Endodermal cell (in vitro differentiated cells): Measurements from ENCODE around the gene PIK3CD. TPM values are rescaled to one million over a fixed set of nuclear protein-coding genes. Genes with fewer than 3 reads are reported as not detected.

Source experiments
- DNase-seq: peaks from one replicate; pipeline ENCODE4 v3.0.0-alpha.2; 2017
- H3K27ac ChIP-seq: 2 replicates; pipeline ENCODE4 v1.5.1; 2013; ENCODE audit warnings: mild to moderate bottlenecking, low read depth, low read length, moderate library complexity
- H3K27me3 ChIP-seq: 2 replicates; pipeline ENCODE4 v1.6.1; 2013; ENCODE audit warnings: mild to moderate bottlenecking, low read length, moderate library complexity; ENCODE audit not compliant: insufficient read depth, control insufficient read depth, poor library complexity, severe bottlenecking
- H3K36me3 ChIP-seq: 2 replicates; pipeline ENCODE4 v1.7.0; 2013; ENCODE audit warnings: mild to moderate bottlenecking, low read length, moderate library complexity; ENCODE audit not compliant: control insufficient read depth, insufficient read depth
- H3K4me1 ChIP-seq: one replicate; pipeline ENCODE4 v1.7.0; 2013; ENCODE audit warnings: low read length; ENCODE audit not compliant: control insufficient read depth, insufficient read depth
- H3K4me3 ChIP-seq: 2 replicates; pipeline ENCODE4 v1.5.1; 2013; ENCODE audit warnings: mild to moderate bottlenecking, low read length, moderate library complexity
- H3K9ac ChIP-seq: 2 replicates; pipeline ENCODE4 v1.6.1; 2013; ENCODE audit warnings: mild to moderate bottlenecking, low read length, moderate library complexity; ENCODE audit not compliant: poor library complexity, severe bottlenecking; ENCODE audit errors: extremely low read depth
- H3K9me3 ChIP-seq: 2 replicates; pipeline ENCODE4 v1.6.1; 2013; ENCODE audit warnings: mild to moderate bottlenecking, low read length, moderate library complexity; ENCODE audit not compliant: control insufficient read depth
- H3K27ac Mint-ChIP-seq: 2 replicates; pipeline ENCODE4 v1.8.0; 2020; ENCODE audit warnings: mixed read lengths
- H3K27me3 Mint-ChIP-seq: 2 replicates; pipeline ENCODE4 v1.8.0; 2021; ENCODE audit warnings: mild to moderate bottlenecking, mixed read lengths; ENCODE audit not compliant: insufficient read depth
- H3K36me3 Mint-ChIP-seq: 2 replicates; pipeline ENCODE4 v1.8.0; 2020; ENCODE audit warnings: low read depth, mixed read lengths
- H3K4me1 Mint-ChIP-seq: 2 replicates; pipeline ENCODE4 v1.8.0; 2020; ENCODE audit warnings: mixed read lengths
- H3K4me3 Mint-ChIP-seq: 2 replicates; pipeline ENCODE4 v1.8.0; 2020; ENCODE audit warnings: mild to moderate bottlenecking, moderate library complexity, mixed read lengths
- H3K9me3 Mint-ChIP-seq: 2 replicates; pipeline ENCODE4 v1.8.0; 2020; ENCODE audit warnings: mild to moderate bottlenecking, mixed read lengths
- CTCF ChIP-seq: fragments of 200-600 bp; sonication (generic); conservative IDR thresholded peaks from 2 replicates; pipeline ENCODE4 v1.5.0; 2021; ENCODE audit warnings: antibody characterized with exemption, mild to moderate bottlenecking
- WGBS, 2 experiments: methylation state at CpG; one replicate each; pipeline versions ENCODE4 v1.1.5 to v1.1.7; 2013; ENCODE audit warnings: missing lambda C conversion rate in 2 of 2, mixed read lengths in 1 of 2; ENCODE audit not compliant: insufficient coverage in 1 of 2, insufficient read length in 1 of 2; 5-methylcytosine and 5-hydroxymethylcytosine counted together
- total RNA-seq, 2 donors: library from RNA; stranded (reverse); fragmentation: NEBNext Ultra II Directional in 1 of 2; extraction: Animal tissue kit (Norgen Biotek cat#: 25700) in 1 of 2; gene quantifications; 2 replicates in 1 of 2; 3 replicates in 1 of 2; pipeline ENCODE4 v1.2.1, GENCODE V29; 2021

PIK3CD gene
- total RNA-seq, 2 donors from 2014 or later = 13.9 to 14.2 TPM

- H3K27ac ChIP-seq = no peak overlapping the region
- H3K9me3 ChIP-seq = no peaks in the 10 kb centered on the region
- WGBS, 2 experiments = 87 to 88% methylated on average over 2 of the region's 2 CpGs
- TF ChIP-seq CTCF = no peak
- DNase-seq = no peak
- no peaks in the 10 kb centered on the region for H3K36me3 ChIP-seq
- H3K4me1 Mint-ChIP-seq = no peaks in the 10 kb centered on the region
- no peaks in the 10 kb centered on the region for H3K27me3 Mint-ChIP-seq
- no peak overlapping the region for H3K4me3 Mint-ChIP-seq
- no peak overlapping the region for H3K4me3 ChIP-seq
- no peaks in the 10 kb centered on the region for H3K4me1 ChIP-seq
- no peak overlapping the region for H3K27ac Mint-ChIP-seq
- H3K9me3 Mint-ChIP-seq = no peaks in the 10 kb centered on the region
- no peaks in the 10 kb centered on the region for H3K36me3 Mint-ChIP-seq
- H3K27me3 ChIP-seq = no peaks in the 10 kb centered on the region
- H3K9ac ChIP-seq = no peak overlapping the region
Measured at GRCh38 chr1:9670085-9670484, 18.6 kb downstream of the PIK3CD start.

- no peaks in the 10 kb centered on the region for H3K9me3 ChIP-seq
- Mint-ChIP-seq H3K27me3 (no peaks in the 10 kb centered on the region), H3K27ac (no peak overlapping the region), H3K9me3 (no peaks in the 10 kb centered on the region), H3K36me3 (no peaks in the 10 kb centered on the region), H3K4me1 (peaks cover under 1% of the 10 kb centered on the region), H3K4me3 (no peak overlapping the region)
- H3K27me3 ChIP-seq = no peaks in the 10 kb centered on the region
- H3K4me1 ChIP-seq = no peaks in the 10 kb centered on the region
- WGBS, 2 experiments = 89 to 90% methylated on average over 5 to 8 of the region's 8 CpGs
- no peak for TF ChIP-seq CTCF
- no peaks in the 10 kb centered on the region for H3K36me3 ChIP-seq
- H3K9ac ChIP-seq = no peak overlapping the region
- no peak overlapping the region for H3K4me3 ChIP-seq
- H3K27ac ChIP-seq = no peak overlapping the region
- DNase-seq = no peak
Measured at GRCh38 chr1:9671377-9672140, 20.0 kb downstream of the PIK3CD start.

- Mint-ChIP-seq H3K36me3 (no peaks in the 10 kb centered on the region), H3K27ac (no peak overlapping the region), H3K4me3 (no peak overlapping the region), H3K27me3 (no peaks in the 10 kb centered on the region), H3K4me1 (peaks cover 6% of the 10 kb centered on the region), H3K9me3 (no peaks in the 10 kb centered on the region)
- DNase-seq = no peak
- H3K9ac ChIP-seq = no peak overlapping the region
- H3K36me3 ChIP-seq = no peaks in the 10 kb centered on the region
- no peaks in the 10 kb centered on the region for H3K4me1 ChIP-seq
- no peaks in the 10 kb centered on the region for H3K9me3 ChIP-seq
- WGBS, 2 experiments = 88 to 96% methylated on average over 3 to 5 of the region's 5 CpGs
- no peaks in the 10 kb centered on the region for H3K27me3 ChIP-seq
- H3K27ac ChIP-seq = no peak overlapping the region
- no peak overlapping the region for H3K4me3 ChIP-seq
- no peak for TF ChIP-seq CTCF
Measured at GRCh38 chr1:9672444-9672843, 20.9 kb downstream of the PIK3CD start.
